K562 (cell line): ENCODE results near the gene CLIP2. TPM values are rescaled to one million over a fixed set of nuclear protein-coding genes. Genes with fewer than 3 reads are reported as not detected.

ENCODE experiments used
- CBFB ChIP-seq: sonication (generic); formaldehyde crosslinking; IDR thresholded peaks from 2 replicates; pipeline ENCODE4 v1.4.0; 2020; ENCODE audit warnings: mild to moderate bottlenecking, missing genetic modification reagents
- CCAR2 ChIP-seq: fragments of 200-400 bp; formaldehyde crosslinking; IDR thresholded peaks from 2 replicates; pipeline ENCODE4 v1.6.1; 2017; ENCODE audit warnings: mild to moderate bottlenecking, low read depth, low read length
- CHD1 ChIP-seq: fragments of 200-600 bp; sonication (generic); IDR thresholded peaks from one replicate; pipeline ENCODE4 v1.6.1; 2012; ENCODE audit warnings: mild to moderate bottlenecking, moderate library complexity, low read length, inconsistent platforms
- HDAC3 ChIP-seq: fragments of 450-650 bp; IDR thresholded peaks from 2 replicates; pipeline ENCODE4 v1.6.1; 2018; ENCODE audit warnings: borderline replicate concordance, mild to moderate bottlenecking, moderate library complexity; ENCODE audit not compliant: partially characterized antibody
- PHTF2 ChIP-seq: fragments of 250-450 bp; sonication (Bioruptor Pico); IDR thresholded peaks from 2 replicates; pipeline ENCODE4 v1.5.0; 2021; ENCODE audit warnings: mild to moderate bottlenecking
- POLR2G ChIP-seq: fragments of 200-400 bp; formaldehyde crosslinking; IDR thresholded peaks from 2 replicates; pipeline ENCODE4 v1.6.1; 2017; ENCODE audit warnings: low read depth, mild to moderate bottlenecking, antibody characterized with exemption, low read length, moderate library complexity
- POLR3G ChIP-seq: IDR thresholded peaks from 2 replicates; pipeline ENCODE4 v1.6.1; 2011; ENCODE audit not compliant: insufficient read length, insufficient replicate concordance; ENCODE audit errors: extremely low read depth
- PRPF4 ChIP-seq: fragments of 200-400 bp; formaldehyde crosslinking; IDR thresholded peaks from one replicate; pipeline ENCODE4 v1.6.1; 2017; ENCODE audit warnings: low read length, low read depth, mild to moderate bottlenecking; ENCODE audit not compliant: insufficient read depth, poor library complexity, severe bottlenecking
- RBFOX2 ChIP-seq: fragments of 200-400 bp; formaldehyde crosslinking; IDR thresholded peaks from 2 replicates; pipeline ENCODE4 v1.6.1; 2017; ENCODE audit warnings: low read depth, mild to moderate bottlenecking, low read length, moderate library complexity
- SAP30 ChIP-seq: fragments of 200-600 bp; sonication (generic); IDR thresholded peaks from 2 replicates; pipeline ENCODE4 v1.6.1; 2012; ENCODE audit warnings: borderline replicate concordance, low read depth, mild to moderate bottlenecking, moderate library complexity, low read length, control low read depth, inconsistent platforms; ENCODE audit not compliant: insufficient read depth, poor library complexity, severe bottlenecking
- TGIF2 ChIP-seq: sonication (generic); formaldehyde crosslinking; IDR thresholded peaks from 2 replicates; pipeline ENCODE4 v1.8.1; 2022; ENCODE audit warnings: mild to moderate bottlenecking, missing genetic modification reagents, moderate library complexity
- ZNF668 ChIP-seq: fragments of 250-450 bp; sonication (Bioruptor Pico); IDR thresholded peaks from 2 replicates; pipeline ENCODE4 v1.8.0; 2022; ENCODE audit warnings: mild to moderate bottlenecking, inconsistent platforms
- ZNF778 ChIP-seq: fragments of 450-650 bp; formaldehyde crosslinking; IDR thresholded peaks from 2 replicates; pipeline ENCODE4 v1.4.0; 2020; ENCODE audit warnings: mild to moderate bottlenecking, moderate library complexity
- polyA plus RNA-seq, 8 experiments: library from polyadenylated mRNA; depleted of rRNA in 4 of 8; stranded (reverse) in 5 of 8; unstranded in 3 of 8; fragments of >200 nt; fragmentation: Nextera tagmentation in 2 of 8; fragmentation: Illumina TruSeq in 1 of 8; extraction: Ambion mirVana in 2 of 8; extraction: Trizol in 1 of 8; gene quantifications; 2 replicates each; pipeline versions ENCODE4 v1.2.1 to v1.2.3, GENCODE V29; 2011 to 2014; ENCODE audit warnings: inconsistent platforms in 1 of 8, missing spikeins in 1 of 8
- total RNA-seq, 7 experiments: library from RNA; depleted of rRNA in 6 of 7; stranded (reverse); fragments of >200 nt in 6 of 7; fragmentation: Illumina TruSeq in 2 of 7; extraction: Trizol in 2 of 7; gene quantifications; 2 replicates each; pipeline versions ENCODE4 v1.2.1 to v1.2.3, GENCODE V29; 2011 to 2021; ENCODE audit warnings: low replicate concordance in 1 of 7
- TF ChIP-seq, protein P1 (sequence below): sonication (generic); formaldehyde crosslinking; IDR thresholded peaks from 2 replicates; pipeline ENCODE4 v1.8.0; 2022; ENCODE audit warnings: mild to moderate bottlenecking, low read depth, missing genetic modification reagents
- TF ChIP-seq, protein P2 (sequence below): fragments of 250-450 bp; sonication (Bioruptor Pico); IDR thresholded peaks from 2 replicates; pipeline ENCODE4 v1.5.0; 2022; ENCODE audit warnings: mild to moderate bottlenecking
- TF ChIP-seq, protein P3 (sequence below): fragments of 450-650 bp; IDR thresholded peaks from 2 replicates; pipeline ENCODE4 v1.6.1; 2016; ENCODE audit warnings: low read depth, mild to moderate bottlenecking, moderate library complexity
- TF ChIP-seq, protein P4 (sequence below): fragments of 450-650 bp; formaldehyde crosslinking; IDR thresholded peaks from 2 replicates; pipeline ENCODE4 v1.4.0; 2020; ENCODE audit warnings: mild to moderate bottlenecking, moderate library complexity
- TF ChIP-seq, protein P5 (sequence below): sonication (generic); formaldehyde crosslinking; IDR thresholded peaks from 2 replicates; pipeline ENCODE4 v1.9.0; 2022; ENCODE audit warnings: mild to moderate bottlenecking, missing genetic modification reagents

The CLIP2 gene
- total and polyA plus RNA-seq, 9 of the 15 experiments (the other 6 are each of a cell fraction or from before 2014, with no cell fraction given), result 0.07 to 5.4 (median 2.1) TPM

DNA sequence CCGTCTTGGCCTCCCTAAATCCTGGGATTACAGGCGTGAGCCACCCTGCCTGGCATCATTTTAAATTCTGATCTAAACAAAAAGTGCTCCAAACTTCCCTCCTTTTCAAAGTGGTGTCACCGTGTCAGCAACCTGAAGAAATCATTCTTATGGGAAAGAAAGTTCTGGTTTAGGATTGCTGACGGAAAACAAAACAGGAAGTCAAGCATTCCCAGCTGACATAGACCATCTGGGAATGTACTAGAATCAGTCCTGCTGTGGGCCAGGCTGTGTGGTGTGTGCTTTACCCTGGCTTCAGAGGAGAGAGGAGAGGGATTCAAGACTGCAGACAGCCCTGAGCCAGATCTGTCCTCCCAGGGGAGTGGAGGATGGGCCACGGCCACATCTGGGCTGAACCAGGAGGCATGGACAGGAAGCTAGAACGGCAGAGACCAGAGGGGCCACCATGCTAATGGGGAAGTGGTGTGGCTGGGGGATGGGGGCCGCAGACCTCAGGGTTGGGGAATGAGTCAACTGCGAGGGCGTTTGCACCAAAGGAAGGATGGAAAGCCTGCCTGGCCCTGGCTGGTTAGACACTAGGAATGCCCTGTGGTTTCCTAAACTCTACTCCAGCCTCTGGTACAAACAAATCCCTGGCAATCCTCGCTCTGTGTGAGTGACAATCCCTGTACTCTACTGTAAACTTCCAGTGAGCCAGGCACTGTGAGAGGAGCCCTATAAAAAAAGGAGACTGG, 16.7 kb upstream of the CLIP2 start (continued):
- TF ChIP-seq, protein P1, sequence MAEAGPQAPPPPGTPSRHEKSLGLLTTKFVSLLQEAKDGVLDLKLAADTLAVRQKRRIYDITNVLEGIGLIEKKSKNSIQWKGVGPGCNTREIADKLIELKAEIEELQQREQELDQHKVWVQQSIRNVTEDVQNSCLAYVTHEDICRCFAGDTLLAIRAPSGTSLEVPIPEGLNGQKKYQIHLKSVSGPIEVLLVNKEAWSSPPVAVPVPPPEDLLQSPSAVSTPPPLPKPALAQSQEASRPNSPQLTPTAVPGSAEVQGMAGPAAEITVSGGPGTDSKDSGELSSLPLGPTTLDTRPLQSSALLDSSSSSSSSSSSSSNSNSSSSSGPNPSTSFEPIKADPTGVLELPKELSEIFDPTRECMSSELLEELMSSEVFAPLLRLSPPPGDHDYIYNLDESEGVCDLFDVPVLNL (CRISPR knock-in tag), result no peak
- TF ChIP-seq POLR3G, result no peak
- TF ChIP-seq, protein P2, sequence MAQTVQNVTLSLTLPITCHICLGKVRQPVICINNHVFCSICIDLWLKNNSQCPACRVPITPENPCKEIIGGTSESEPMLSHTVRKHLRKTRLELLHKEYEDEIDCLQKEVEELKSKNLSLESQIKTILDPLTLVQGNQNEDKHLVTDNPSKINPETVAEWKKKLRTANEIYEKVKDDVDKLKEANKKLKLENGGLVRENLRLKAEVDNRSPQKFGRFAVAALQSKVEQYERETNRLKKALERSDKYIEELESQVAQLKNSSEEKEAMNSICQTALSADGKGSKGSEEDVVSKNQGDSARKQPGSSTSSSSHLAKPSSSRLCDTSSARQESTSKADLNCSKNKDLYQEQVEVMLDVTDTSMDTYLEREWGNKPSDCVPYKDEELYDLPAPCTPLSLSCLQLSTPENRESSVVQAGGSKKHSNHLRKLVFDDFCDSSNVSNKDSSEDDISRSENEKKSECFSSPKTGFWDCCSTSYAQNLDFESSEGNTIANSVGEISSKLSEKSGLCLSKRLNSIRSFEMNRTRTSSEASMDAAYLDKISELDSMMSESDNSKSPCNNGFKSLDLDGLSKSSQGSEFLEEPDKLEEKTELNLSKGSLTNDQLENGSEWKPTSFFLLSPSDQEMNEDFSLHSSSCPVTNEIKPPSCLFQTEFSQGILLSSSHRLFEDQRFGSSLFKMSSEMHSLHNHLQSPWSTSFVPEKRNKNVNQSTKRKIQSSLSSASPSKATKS, result no peak
- TF ChIP-seq POLR2G, result peak; percentile 57; the same call in 1 of the 2 replicates
- no peak for TF ChIP-seq PHTF2 (CRISPR knock-in tag)
- TF ChIP-seq CCAR2, result no peak
- no peak for TF ChIP-seq CBFB (CRISPR knock-in tag)
- TF ChIP-seq, protein P3, sequence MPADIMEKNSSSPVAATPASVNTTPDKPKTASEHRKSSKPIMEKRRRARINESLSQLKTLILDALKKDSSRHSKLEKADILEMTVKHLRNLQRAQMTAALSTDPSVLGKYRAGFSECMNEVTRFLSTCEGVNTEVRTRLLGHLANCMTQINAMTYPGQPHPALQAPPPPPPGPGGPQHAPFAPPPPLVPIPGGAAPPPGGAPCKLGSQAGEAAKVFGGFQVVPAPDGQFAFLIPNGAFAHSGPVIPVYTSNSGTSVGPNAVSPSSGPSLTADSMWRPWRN, result no peak
- TF ChIP-seq, protein P4, sequence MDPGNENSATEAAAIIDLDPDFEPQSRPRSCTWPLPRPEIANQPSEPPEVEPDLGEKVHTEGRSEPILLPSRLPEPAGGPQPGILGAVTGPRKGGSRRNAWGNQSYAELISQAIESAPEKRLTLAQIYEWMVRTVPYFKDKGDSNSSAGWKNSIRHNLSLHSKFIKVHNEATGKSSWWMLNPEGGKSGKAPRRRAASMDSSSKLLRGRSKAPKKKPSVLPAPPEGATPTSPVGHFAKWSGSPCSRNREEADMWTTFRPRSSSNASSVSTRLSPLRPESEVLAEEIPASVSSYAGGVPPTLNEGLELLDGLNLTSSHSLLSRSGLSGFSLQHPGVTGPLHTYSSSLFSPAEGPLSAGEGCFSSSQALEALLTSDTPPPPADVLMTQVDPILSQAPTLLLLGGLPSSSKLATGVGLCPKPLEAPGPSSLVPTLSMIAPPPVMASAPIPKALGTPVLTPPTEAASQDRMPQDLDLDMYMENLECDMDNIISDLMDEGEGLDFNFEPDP (CRISPR knock-in tag), result no peak
- TF ChIP-seq HDAC3, result no peak
- no peak for TF ChIP-seq ZNF668 (CRISPR knock-in tag)
- TF ChIP-seq SAP30, result no peak
- TF ChIP-seq ZNF778 (CRISPR knock-in tag), result no peak
- TF ChIP-seq RBFOX2, result peak; percentile 65
- no peak for TF ChIP-seq CHD1
- no peak for TF ChIP-seq PRPF4
- TF ChIP-seq, protein P5, sequence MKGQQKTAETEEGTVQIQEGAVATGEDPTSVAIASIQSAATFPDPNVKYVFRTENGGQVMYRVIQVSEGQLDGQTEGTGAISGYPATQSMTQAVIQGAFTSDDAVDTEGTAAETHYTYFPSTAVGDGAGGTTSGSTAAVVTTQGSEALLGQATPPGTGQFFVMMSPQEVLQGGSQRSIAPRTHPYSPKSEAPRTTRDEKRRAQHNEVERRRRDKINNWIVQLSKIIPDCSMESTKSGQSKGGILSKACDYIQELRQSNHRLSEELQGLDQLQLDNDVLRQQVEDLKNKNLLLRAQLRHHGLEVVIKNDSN (CRISPR knock-in tag), result peak; percentile 31; the same call in 1 of the 2 replicates
- no peak for TF ChIP-seq TGIF2 (CRISPR knock-in tag)
